Lower leg skin (tissue), 4 donors: ENCODE results near the gene MAMDC2. TPM values are rescaled to one million over a fixed set of nuclear protein-coding genes. Genes with fewer than 3 reads are reported as not detected.

Experiments used
- DNase-seq, 2 donors: peaks; one replicate each; pipeline ENCODE4 v3.0.0-alpha.2; 2019; ENCODE audit warnings: low spot score in 2 of 2
- H3K4me3 ChIP-seq: fragments of 200-600 bp; sonication (generic); 2 replicates; pipeline ENCODE4 v1.5.1; 2017; ENCODE audit warnings: mild to moderate bottlenecking, low read depth; ENCODE audit not compliant: poor library complexity, severe bottlenecking
- POLR2A ChIP-seq, 2 donors: fragments of 450-650 bp; IDR thresholded peaks; one replicate each; pipeline ENCODE4 v1.6.1; 2016 to 2017; ENCODE audit warnings: antibody characterized with exemption in 2 of 2, mild to moderate bottlenecking in 1 of 2, moderate library complexity in 1 of 2
- WGBS, 2 donors: methylation state at CpG; one replicate each; pipeline ENCODE4 v1.1.5; 2018; 5-methylcytosine and 5-hydroxymethylcytosine counted together
- intact Hi-C: fragments of 100-400 bp; cut with DNase I; formaldehyde crosslinking; loops from one replicate; pipeline ENCODE4 v1.15.0; 2023; ENCODE audit warnings: low total_unique reads
- total RNA-seq, 4 donors: library from RNA; depleted of rRNA; stranded (reverse); fragments of >200 nt; gene quantifications; one replicate each; pipeline ENCODE4 v1.1.0, GENCODE V29; 2016
- TF ChIP-seq, protein P1 (sequence below), 3 donors: fragments of 450-650 bp; IDR thresholded peaks; one replicate each; pipeline ENCODE4 v1.5.1; 2016; ENCODE audit warnings: antibody characterized with exemption in 3 of 3, mild to moderate bottlenecking in 3 of 3, moderate library complexity in 2 of 3

Gene MAMDC2
- total RNA-seq, 4 donors from 2014 or later, result 5.7 to 14.1 (median 9.9) TPM

DNA sequence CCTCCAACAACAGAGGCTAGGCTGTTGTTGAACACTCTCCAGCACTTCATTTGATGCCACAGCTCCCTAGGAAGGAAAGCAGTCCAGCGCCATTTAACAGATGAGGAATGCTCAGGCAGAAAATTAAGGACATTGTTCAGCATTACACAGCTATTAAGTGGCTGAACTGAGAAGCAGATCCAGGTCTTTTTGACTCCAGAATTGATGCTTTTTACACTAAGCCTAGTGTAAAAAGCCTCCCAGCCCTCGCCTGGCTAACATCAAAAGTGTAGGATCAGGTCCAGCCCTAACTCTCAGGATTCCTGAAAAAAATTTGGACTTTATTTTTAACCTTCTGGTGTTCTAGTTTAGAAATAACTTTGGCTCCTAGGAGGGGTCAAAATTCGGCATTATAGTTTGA lies 108.7 kb downstream of the MAMDC2 start:
- intact Hi-C loops, result no loop called here
- no peak for TF ChIP-seq POLR2A (IDR thresholded peaks at IDR 0.05)
- TF ChIP-seq, protein P1, sequence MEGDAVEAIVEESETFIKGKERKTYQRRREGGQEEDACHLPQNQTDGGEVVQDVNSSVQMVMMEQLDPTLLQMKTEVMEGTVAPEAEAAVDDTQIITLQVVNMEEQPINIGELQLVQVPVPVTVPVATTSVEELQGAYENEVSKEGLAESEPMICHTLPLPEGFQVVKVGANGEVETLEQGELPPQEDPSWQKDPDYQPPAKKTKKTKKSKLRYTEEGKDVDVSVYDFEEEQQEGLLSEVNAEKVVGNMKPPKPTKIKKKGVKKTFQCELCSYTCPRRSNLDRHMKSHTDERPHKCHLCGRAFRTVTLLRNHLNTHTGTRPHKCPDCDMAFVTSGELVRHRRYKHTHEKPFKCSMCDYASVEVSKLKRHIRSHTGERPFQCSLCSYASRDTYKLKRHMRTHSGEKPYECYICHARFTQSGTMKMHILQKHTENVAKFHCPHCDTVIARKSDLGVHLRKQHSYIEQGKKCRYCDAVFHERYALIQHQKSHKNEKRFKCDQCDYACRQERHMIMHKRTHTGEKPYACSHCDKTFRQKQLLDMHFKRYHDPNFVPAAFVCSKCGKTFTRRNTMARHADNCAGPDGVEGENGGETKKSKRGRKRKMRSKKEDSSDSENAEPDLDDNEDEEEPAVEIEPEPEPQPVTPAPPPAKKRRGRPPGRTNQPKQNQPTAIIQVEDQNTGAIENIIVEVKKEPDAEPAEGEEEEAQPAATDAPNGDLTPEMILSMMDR (IDR thresholded peaks at IDR 0.05), result no peak
- H3K4me3 ChIP-seq, result no peak overlapping the region
- 72 to 77% methylated on average over 3 of the region's 3 CpGs for WGBS, 2 donors
- DNase-seq, result no peak

DNA sequence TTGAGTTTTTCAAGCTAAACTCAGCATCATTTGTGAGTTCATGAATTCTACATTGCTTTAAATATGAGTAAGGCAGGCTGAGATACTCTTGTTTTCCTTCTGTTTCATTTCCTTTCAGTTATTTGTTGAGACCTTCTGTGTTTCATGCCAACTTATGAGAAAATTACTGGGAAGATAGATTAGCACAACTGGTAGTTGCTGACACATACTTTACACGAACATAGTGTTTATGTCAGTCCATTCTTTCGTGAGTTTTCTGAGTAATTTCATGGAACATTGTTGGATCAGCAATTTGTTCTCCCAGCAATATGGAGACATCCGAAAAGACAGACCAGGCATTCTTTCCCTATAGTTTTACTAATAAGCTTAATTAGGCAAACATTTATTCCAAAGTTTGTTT lies 113.1 kb downstream of the MAMDC2 start:
- TF ChIP-seq POLR2A (IDR thresholded peaks at IDR 0.05), result no peak
- TF ChIP-seq, protein P1 (IDR thresholded peaks at IDR 0.05), result no peak
- WGBS, 2 donors, result 75 to 80% methylated on average over 3 of the region's 3 CpGs
- no peak for DNase-seq
- H3K4me3 ChIP-seq, result no peak overlapping the region
- intact Hi-C loops, result no loop called here

DNA sequence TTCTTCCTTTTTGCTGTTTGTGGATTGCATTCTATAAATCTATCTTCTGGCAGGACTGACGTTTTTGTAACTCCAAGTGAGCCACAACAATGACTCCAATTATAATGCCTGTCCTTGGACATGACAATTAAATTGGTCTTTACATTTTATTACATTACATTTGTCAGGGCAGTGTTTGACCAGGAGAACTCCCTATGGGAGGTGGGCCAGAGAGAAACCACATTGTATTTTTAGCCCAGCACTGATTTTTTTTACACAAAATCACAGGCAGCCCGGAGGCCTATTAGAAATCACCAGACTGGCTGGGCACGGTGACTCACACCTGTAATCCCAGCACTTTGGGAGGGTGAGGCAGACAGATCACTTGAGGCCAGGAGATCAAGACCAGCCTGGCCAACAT lies 116.0 kb downstream of the MAMDC2 start:
- intact Hi-C loops, result no loop called here
- H3K4me3 ChIP-seq, result no peak overlapping the region
- no peak for TF ChIP-seq POLR2A (IDR thresholded peaks at IDR 0.05)
- TF ChIP-seq, protein P1 (IDR thresholded peaks at IDR 0.05), result no peak
- 62% methylated on average over 3 of the region's 3 CpGs for WGBS, 2 donors
- no peak for DNase-seq

DNA sequence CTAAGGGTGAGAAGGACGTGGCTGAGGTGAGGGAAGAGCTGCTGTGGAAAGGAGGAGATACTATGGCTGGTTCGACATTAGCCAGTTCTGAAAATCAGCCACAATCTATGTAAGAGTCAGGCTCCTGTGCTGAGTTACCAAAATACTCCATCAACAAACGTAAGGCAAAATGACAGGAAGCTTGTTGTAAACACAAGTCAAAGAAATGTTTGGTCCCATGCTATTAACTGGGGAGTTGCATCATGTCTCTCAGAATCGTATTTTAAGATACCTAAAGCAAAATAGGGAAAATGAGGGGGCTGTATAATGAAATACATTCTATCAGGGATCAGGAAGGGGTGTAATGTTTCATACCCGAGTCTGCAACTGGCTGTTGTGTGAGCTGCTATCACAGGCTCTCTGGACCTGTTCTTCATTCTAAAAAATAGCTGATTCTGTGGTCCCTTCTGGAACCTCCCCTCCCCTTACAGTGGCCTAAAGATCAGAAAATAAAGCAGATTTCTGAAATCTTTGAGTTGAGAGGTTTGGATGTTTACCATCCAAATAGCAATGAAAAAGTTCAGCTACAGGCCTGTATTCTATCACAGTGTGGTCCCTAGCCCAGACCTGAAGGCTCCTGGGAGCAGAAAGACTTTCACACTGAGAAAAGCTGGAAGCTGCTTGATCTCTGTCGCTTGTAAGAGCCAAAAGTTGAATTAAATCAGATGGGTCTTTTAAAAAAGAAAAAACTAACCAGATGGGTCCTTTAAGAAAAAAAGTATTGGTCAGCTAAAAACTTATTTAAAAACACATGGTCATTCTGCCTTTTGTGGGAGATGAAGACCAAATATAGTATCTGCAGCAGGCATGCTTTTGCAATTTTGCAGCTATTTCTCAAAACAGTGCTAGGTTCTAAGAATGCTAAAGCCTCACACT lies 117.3 kb downstream of the MAMDC2 start:
- intact Hi-C loops, result no loop called here
- WGBS, 2 donors, result 63 to 68% methylated on average over 6 of the region's 6 CpGs
- H3K4me3 ChIP-seq, result no peak overlapping the region
- TF ChIP-seq, protein P1 (IDR thresholded peaks at IDR 0.05), result no peak
- no peak for TF ChIP-seq POLR2A (IDR thresholded peaks at IDR 0.05)
- no peak for DNase-seq

DNA sequence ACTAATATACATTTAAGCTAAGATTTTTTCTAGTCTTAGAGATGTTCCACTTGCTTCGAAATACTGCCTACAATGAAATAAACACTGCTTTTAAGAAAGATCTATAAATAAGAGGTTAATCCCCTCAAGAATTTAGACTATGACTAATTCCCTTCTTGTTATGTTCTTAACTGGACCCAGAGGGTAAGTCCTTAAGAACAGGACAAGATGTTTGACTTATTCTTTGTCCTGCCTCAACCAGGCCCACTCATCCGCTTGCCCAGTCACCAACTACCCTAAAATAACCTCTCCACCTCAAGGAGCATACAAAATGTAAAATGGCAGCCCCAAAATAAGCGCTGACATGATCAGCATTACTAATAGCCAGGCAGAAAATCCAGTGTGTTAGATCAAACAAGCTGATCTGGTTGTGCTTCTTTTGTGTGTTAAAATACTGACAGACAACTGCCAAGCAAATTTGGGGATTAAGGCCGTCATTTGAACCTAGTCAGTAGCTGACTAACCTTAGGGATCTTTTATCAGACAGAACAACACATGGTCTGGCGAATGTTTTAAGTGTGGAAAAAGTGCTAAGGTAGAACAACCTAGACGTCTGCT lies 121.5 kb downstream of the MAMDC2 start:
- no peak for DNase-seq
- TF ChIP-seq, protein P1 (IDR thresholded peaks at IDR 0.05), result no peak
- TF ChIP-seq POLR2A (IDR thresholded peaks at IDR 0.05), result no peak
- intact Hi-C loops, result no loop called here
- WGBS, 2 donors, result 69 to 77% methylated on average over 6 of the region's 6 CpGs
- no peak overlapping the region for H3K4me3 ChIP-seq
